T-helper 1 cell treated with Interleukin-12 subunit alpha and Interleukin-12 subunit beta and Interleukin-4 antibody, amounts not matched to agents 30 μg/mL and 1 μg/mL, for 36 hours (primary cell): Measurements from ENCODE around the gene MYO1G.

Source experiments
- H3K27ac Mint-ChIP-seq: one replicate; pipeline ENCODE4 v1.8.0; 2021; ENCODE audit warnings: mild to moderate bottlenecking, mixed read lengths
- H3K27me3 Mint-ChIP-seq: one replicate; pipeline ENCODE4 v1.8.0; 2021; ENCODE audit warnings: low read depth, mixed read lengths
- H3K36me3 Mint-ChIP-seq: one replicate; pipeline ENCODE4 v1.8.0; 2021; ENCODE audit warnings: low read depth, mixed read lengths
- H3K4me1 Mint-ChIP-seq: one replicate; pipeline ENCODE4 v1.8.0; 2021; ENCODE audit warnings: low read depth, mixed read lengths
- H3K4me3 Mint-ChIP-seq: one replicate; pipeline ENCODE4 v1.8.0; 2021; ENCODE audit warnings: mild to moderate bottlenecking, moderate library complexity, mixed read lengths
- H3K9me3 Mint-ChIP-seq: one replicate; pipeline ENCODE4 v1.8.0; 2021; ENCODE audit warnings: mixed read lengths

Gene MYO1G

DNA sequence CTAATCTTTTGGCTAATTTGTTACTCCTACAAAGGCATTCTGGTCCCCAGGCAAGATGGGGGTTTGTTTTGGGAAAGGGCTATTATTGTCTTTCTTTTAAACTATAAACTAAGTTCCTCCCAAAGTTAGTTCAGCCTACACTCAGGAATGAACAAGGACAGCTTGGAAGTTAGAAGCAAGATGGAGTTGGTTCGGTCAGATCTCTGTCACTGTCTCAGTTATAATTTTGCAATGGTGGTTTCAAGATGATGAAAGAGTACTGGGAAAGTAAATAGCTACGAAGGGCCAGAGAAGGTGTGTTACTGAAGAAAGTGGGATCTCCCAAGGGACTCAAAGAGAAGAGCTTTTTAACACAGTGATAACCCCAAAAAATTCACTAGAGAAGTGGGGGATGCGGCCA lies 10.3 kb upstream of the MYO1G start:
- peaks cover 35% of the 10 kb centered on the region for H3K4me1 Mint-ChIP-seq
- peak overlapping the region; percentile 7 for H3K27ac Mint-ChIP-seq
- H3K27me3 Mint-ChIP-seq = no peaks in the 10 kb centered on the region
- no peaks in the 10 kb centered on the region for H3K9me3 Mint-ChIP-seq
- peaks cover 23% of the 10 kb centered on the region for H3K36me3 Mint-ChIP-seq
- no peak overlapping the region for H3K4me3 Mint-ChIP-seq

DNA sequence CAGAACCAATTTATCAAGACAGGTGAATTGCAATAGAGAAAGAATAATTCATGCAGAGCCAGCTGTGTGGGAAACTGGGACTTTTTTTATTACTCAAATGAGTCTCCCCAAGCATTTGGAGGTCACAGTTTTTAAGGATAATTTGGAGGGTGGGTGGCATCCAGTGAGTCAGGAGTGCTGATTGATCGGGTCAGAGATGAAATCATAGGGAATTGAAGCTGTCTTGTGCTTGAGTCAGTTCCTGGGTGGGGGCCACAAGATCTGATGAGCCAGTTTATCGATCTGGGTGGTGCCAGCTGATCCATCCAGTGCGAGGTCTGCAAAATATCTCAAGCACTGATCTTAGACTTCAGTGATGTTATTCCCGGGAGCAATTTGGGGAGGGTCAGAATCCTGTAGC lies 9.9 kb upstream of the MYO1G start:
- peaks cover 40% of the 10 kb centered on the region for H3K4me1 Mint-ChIP-seq
- no peak overlapping the region for H3K4me3 Mint-ChIP-seq
- H3K27me3 Mint-ChIP-seq = no peaks in the 10 kb centered on the region
- peaks cover 28% of the 10 kb centered on the region for H3K36me3 Mint-ChIP-seq
- H3K9me3 Mint-ChIP-seq = no peaks in the 10 kb centered on the region
- H3K27ac Mint-ChIP-seq = no peak overlapping the region

DNA sequence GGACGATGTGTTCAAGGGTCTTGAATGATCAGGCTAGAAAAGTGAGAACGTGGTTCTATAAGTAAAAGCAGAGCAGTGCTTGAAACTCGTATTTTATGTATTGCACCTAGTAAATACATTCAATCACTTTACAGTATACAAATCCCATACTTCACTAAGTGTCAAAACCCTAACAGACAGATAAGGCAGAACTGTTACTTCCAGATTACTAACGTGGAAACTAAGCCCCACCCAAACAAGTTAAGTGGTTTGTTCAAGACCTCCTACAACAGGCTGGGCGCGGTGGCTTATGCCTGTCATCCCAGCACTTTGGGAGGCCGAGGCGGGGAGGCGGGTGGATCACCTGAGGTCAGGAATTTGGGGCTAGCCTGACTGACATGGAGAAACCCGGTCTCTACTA lies 9.2 kb upstream of the MYO1G start:
- H3K27me3 Mint-ChIP-seq = no peaks in the 10 kb centered on the region
- H3K4me1 Mint-ChIP-seq = peaks cover 42% of the 10 kb centered on the region
- H3K36me3 Mint-ChIP-seq = peaks cover 35% of the 10 kb centered on the region
- peak overlapping the region; percentile 96 for H3K4me3 Mint-ChIP-seq
- H3K9me3 Mint-ChIP-seq = no peaks in the 10 kb centered on the region
- peak overlapping the region; percentile 54 for H3K27ac Mint-ChIP-seq

DNA sequence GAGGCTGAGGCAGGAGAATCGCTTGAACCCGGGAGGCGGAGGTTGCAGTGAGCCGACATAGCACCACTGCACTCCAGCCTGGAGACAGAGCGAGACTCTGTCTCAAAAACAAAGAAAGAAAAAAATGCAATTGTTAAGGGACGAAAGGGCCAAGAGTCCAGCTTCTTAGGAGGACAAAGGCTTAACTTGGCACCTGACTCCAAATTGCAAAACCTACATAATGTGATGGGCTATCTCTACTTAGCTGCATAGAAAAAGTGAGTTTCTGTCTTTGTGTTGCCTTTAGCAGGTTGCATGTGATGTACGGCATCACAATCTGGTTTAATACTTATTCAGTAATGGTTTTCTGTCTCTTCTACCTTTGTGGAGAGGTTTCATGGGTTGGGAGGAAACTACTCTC lies 8.6 kb upstream of the MYO1G start:
- Mint-ChIP-seq H3K27me3 (no peaks in the 10 kb centered on the region), H3K4me3 (peak overlapping the region; percentile 96), H3K9me3 (no peaks in the 10 kb centered on the region), H3K36me3 (peaks cover 38% of the 10 kb centered on the region), H3K27ac (peak overlapping the region; percentile 98), H3K4me1 (peaks cover 45% of the 10 kb centered on the region)

DNA sequence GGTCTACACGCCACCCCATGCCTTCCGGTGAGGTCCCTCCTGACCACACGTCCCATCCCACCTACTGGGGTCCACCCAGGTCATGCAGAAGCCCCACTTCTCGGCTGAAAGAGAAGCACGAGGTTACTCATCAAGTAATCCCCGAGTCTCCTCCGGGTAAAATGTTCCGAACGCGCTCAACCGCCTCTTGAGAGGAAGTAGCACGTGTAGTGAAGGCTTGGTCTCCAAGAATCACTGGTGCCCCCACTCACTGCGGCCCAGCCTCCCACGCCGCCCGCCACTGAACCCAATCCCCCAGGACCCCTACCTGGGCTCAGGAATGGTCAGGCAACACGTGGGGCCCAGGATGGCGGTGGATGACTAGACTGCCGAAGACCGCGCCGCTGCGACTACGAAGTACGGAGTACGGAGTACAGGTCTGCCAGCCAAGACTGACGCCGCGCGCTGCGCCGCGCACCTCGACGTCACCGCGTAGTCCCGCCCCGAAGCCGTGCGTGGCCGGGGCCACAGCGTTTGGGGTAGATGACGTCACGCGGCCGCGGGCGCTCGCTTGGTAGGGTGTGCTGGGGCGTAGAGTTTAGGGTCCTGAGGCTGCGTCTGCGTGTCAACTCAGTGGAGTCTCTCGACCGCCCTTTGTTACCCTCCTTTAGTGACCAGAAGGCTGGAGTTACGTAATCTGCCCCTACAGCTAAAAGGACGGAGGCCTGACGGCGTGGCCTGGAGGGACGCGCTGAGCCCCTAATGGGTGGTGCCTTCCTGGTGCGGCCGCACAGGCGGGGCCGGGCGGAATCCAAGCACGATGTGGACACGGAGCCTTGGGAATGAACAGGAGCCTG lies 7.6 kb upstream of the MYO1G start:
- H3K27ac Mint-ChIP-seq = peak overlapping the region; percentile 98
- H3K36me3 Mint-ChIP-seq = peaks cover 43% of the 10 kb centered on the region
- H3K27me3 Mint-ChIP-seq = no peaks in the 10 kb centered on the region
- H3K4me3 Mint-ChIP-seq = peak overlapping the region; percentile 96
- H3K9me3 Mint-ChIP-seq = no peaks in the 10 kb centered on the region
- peaks cover 46% of the 10 kb centered on the region for H3K4me1 Mint-ChIP-seq

DNA sequence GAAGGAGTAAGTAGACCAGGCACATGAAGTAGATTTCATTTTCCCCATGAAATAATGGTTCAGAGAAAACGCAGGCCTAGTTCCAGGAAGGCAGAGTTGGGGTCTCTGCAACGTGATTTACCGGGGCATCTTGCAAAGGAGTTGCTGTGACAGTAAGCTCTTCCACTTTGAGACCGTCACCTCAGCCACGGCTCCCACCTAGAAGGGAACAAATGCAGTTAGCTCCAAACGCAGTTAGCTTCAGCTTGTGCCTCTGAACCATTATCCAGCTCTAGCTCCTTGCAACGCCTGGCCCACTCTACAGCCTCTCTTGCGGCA lies 7.0 kb upstream of the MYO1G start:
- peak overlapping the region; percentile 96 for H3K4me3 Mint-ChIP-seq
- H3K27ac Mint-ChIP-seq = peak overlapping the region; percentile 98
- no peaks in the 10 kb centered on the region for H3K27me3 Mint-ChIP-seq
- peaks cover 51% of the 10 kb centered on the region for H3K4me1 Mint-ChIP-seq
- H3K9me3 Mint-ChIP-seq = no peaks in the 10 kb centered on the region
- H3K36me3 Mint-ChIP-seq = peaks cover 43% of the 10 kb centered on the region

DNA sequence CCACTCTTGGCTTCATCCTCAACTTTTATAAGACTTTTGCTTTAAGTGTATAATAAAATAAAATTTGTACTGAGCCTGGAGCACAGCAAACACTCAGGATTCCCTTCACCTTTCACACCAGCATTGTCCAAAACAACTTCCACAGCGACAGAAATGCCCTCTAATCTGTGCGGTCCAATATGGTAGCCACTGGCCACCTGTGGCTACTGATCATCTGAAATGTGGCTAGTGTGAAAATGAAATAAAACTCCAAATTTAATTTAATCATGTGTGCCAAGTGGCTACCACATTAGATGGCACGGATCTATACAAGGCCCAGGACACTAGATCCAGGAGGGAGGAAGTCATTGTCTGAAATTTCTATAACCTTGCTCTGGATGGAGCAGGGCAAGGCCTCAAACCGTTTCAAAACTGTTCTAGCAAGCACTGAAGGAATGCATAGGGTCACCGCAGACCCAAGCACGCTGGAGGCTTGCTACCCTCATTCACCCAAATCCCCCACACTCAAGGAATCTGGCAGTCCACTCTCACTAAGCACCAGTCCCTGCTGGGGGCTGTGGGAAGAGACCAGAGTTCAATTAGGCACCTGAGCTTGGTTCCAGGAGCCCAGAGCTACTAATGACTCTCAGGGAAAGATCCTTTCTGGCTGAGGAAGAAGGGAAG lies 6.3 kb upstream of the MYO1G start:
- peaks cover 46% of the 10 kb centered on the region for H3K36me3 Mint-ChIP-seq
- H3K27me3 Mint-ChIP-seq = no peaks in the 10 kb centered on the region
- peak overlapping the region; percentile 98 for H3K27ac Mint-ChIP-seq
- H3K9me3 Mint-ChIP-seq = no peaks in the 10 kb centered on the region
- peaks cover 58% of the 10 kb centered on the region for H3K4me1 Mint-ChIP-seq
- peak overlapping the region; percentile 96 for H3K4me3 Mint-ChIP-seq

DNA sequence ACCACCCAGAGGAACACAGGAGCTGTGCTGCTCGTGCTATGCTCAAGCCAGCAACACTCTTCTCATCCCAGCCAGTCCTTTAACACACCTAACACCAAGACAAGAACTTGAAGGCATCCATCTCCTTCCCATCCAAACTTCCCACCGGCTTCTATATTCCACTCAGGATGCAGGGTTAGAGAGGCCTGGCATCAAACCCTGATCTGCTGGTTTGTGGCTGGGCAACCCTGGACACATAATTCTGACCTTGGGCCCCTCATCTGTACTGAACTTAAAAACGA lies 5.6 kb upstream of the MYO1G start:
- peaks cover 65% of the 10 kb centered on the region for H3K4me1 Mint-ChIP-seq
- peaks cover 46% of the 10 kb centered on the region for H3K36me3 Mint-ChIP-seq
- peak overlapping the region; percentile 96 for H3K4me3 Mint-ChIP-seq
- no peaks in the 10 kb centered on the region for H3K9me3 Mint-ChIP-seq
- no peaks in the 10 kb centered on the region for H3K27me3 Mint-ChIP-seq
- peak overlapping the region; percentile 98 for H3K27ac Mint-ChIP-seq

DNA sequence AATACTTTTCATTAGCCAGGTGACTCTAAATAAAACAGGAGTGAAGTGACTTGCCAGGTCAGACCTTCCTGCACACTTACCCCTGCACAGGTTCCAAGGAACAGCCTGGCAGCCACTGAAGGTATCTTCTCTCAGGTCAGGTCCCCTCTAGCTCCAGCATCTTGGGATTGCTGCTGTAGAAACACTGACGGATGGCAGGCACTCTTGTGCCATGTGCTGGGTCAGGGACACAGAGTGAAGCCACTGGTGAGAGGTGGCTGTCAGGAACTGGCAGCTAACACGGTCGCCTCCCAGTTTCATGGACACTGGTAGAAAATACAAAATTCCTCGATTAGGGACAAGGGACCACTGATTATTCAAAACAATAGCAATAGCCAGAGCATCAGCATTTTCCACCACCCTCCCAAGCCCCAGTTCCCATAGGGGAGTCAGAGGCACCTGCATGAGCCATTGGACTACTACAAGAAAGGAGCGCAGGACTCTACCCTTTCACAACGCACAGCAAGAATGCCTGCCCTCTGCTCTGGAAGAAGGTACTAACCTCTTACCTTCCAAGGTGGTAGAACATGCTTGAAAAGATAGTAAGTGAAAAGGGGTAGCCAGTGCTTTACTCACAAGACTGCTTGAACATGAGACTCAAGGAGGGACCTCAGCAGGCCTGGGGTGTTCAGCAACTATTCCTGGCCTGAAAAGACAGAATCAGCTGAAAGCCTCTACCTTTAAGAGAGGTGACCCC lies 5.1 kb upstream of the MYO1G start:
- H3K4me3 Mint-ChIP-seq = peak overlapping the region; percentile 96
- peak overlapping the region; percentile 98 for H3K27ac Mint-ChIP-seq
- peaks cover 44% of the 10 kb centered on the region for H3K36me3 Mint-ChIP-seq
- no peaks in the 10 kb centered on the region for H3K9me3 Mint-ChIP-seq
- peaks cover 66% of the 10 kb centered on the region for H3K4me1 Mint-ChIP-seq
- H3K27me3 Mint-ChIP-seq = no peaks in the 10 kb centered on the region

DNA sequence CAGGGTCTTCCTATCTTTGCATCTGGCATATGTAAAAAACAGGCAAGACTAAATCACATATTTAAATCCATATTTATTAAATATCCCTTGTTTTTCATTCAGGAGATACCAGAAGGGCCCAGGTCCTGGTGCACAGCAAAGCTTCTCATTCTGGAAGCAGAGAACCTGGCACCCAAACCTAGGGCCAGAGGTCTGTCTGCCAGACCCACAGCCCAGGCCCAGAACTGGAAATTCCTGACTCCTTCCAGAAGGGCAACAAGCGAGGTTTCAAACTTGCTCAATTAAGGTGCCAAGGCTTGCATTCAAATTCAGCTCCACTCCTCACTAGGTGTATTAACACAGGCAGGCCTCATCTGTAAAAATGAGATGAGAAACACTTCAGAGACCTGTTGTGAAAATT lies 4.2 kb upstream of the MYO1G start:
- Mint-ChIP-seq H3K36me3 (peaks cover 52% of the 10 kb centered on the region), H3K9me3 (no peaks in the 10 kb centered on the region), H3K27ac (peak overlapping the region; percentile 63), H3K4me1 (peaks cover 65% of the 10 kb centered on the region), H3K4me3 (peak overlapping the region; percentile 48), H3K27me3 (no peaks in the 10 kb centered on the region)

DNA sequence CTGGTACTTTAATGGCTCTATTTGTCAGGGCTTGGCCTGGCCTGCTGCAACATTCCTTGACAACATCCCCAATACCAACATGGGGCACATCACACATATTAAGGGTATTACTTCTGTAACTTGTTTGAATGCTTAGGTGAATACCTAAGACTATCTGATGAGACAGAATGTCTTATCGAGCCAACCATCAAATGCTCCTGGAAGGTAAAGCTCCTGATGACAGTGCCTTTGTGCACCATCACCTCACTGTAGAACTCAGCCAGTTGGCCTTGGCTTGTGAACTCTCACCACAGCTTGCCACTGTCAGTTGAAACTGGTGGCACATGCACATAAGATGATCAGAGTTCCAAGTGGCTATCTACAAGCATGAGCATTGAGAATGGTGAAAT lies 3.7 kb upstream of the MYO1G start:
- Mint-ChIP-seq H3K4me3 (peak overlapping the region; percentile 48), H3K27ac (peak overlapping the region; percentile 63), H3K27me3 (no peaks in the 10 kb centered on the region), H3K4me1 (peaks cover 60% of the 10 kb centered on the region), H3K36me3 (peaks cover 57% of the 10 kb centered on the region), H3K9me3 (no peaks in the 10 kb centered on the region)

DNA sequence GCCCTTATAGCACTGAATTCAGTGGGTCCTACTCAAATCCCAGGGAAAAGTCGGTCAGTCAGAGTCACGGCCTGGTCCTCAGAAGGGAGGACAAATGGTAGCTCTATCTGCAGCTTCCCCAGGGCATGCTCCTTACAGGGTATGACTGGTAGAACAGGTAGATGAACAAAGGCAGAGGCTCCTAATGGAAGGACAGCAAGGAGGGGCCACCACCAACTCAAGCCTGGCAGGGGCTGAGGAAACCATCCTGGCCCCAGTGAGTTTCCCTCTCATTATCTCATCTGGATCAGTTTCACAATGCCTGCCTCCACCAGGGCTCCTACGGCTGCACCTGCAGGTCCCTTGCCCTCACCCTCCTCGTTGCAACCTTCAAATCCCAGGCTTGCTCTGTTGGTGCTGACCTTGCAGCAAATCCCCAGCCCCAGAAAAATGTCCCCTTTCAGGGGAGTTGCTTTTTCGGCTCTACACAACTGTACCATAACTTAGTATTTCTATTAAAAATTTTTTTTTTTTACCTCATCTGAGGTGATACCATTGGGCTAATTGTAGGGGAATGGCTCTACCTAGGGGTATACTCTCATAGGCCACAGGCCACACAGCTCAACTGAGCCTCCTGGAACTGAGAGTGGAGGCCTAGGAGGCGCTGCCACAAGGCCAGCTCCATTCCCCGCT lies 2.4 kb upstream of the MYO1G start:
- Mint-ChIP-seq H3K27ac (peak overlapping the region; percentile 96), H3K9me3 (no peaks in the 10 kb centered on the region), H3K27me3 (no peaks in the 10 kb centered on the region), H3K36me3 (peaks cover 67% of the 10 kb centered on the region), H3K4me1 (peaks cover 58% of the 10 kb centered on the region), H3K4me3 (peak overlapping the region; percentile 95)

DNA sequence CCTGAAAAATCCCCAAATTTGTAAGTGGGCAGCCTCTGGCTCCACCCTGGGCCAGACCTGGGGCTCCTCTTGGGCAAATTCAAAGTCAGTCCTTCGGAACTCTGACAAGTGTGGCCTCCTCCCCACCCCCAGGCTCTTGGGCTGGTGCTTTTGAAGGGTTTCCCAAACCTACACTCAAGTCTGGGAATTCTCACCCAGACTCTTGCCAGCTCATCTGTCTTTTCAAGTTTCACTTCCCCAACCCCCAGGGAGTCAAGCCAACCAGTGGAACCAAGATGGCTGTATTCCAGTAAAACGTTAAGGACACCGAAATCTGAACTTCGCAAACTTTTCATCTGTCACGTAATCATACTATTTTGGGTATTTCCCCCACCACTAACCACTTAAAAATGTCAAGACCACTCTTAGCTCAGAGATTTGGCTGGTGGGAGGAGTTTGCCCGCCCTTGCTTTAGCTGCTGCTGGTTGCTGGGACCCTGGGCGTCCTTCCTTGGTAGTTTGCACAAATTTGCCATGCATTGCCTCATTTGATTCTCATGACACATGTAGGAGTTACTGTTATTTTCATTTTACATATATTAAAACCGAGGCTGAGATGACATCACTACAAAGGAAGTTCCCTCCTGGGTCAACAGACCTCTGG lies 1.7 kb upstream of the MYO1G start:
- peaks cover 66% of the 10 kb centered on the region for H3K36me3 Mint-ChIP-seq
- peak overlapping the region; percentile 96 for H3K27ac Mint-ChIP-seq
- no peaks in the 10 kb centered on the region for H3K9me3 Mint-ChIP-seq
- peak overlapping the region; percentile 95 for H3K4me3 Mint-ChIP-seq
- H3K27me3 Mint-ChIP-seq = no peaks in the 10 kb centered on the region
- H3K4me1 Mint-ChIP-seq = peaks cover 56% of the 10 kb centered on the region
